SU-DHL-6 (cell line): ENCODE results near the gene LVRN.

ENCODE experiments used
- H2AFZ ChIP-seq: fragments of 200-600 bp; sonication (generic); 2 replicates; pipeline ENCODE4 v1.6.1; 2014; ENCODE audit warnings: low read depth, mild to moderate bottlenecking, moderate library complexity, mixed read lengths, antibody characterized with exemption, low read length; ENCODE audit not compliant: severe bottlenecking
- H3F3A ChIP-seq: fragments of 200-600 bp; shearing (Covaris generic); 2 replicates; pipeline ENCODE4 v1.6.0; 2016; ENCODE audit warnings: antibody characterized with exemption, mild to moderate bottlenecking; ENCODE audit not compliant: insufficient read depth
- H3K27ac ChIP-seq: fragments of 200-600 bp; sonication (generic); 2 replicates; pipeline ENCODE4 v1.5.1; 2016; ENCODE audit warnings: low read depth, mild to moderate bottlenecking, low read length, moderate library complexity, mixed read lengths
- H3K27me3 ChIP-seq: fragments of 200-600 bp; sonication (generic), shearing (Covaris generic); 2 replicates; pipeline ENCODE4 v1.6.0; 2014; ENCODE audit warnings: mild to moderate bottlenecking, low read length
- H3K36me3 ChIP-seq: fragments of 200-600 bp; sonication (generic); 2 replicates; pipeline ENCODE4 v1.6.1; 2014; ENCODE audit warnings: mild to moderate bottlenecking, low read length, mixed read lengths
- H3K4me2 ChIP-seq: fragments of 300-600, 200-600 bp; shearing (Covaris generic), sonication (generic); 2 replicates; pipeline ENCODE4 v1.6.0; 2014; ENCODE audit warnings: low read length, low read depth, mild to moderate bottlenecking; ENCODE audit not compliant: poor library complexity, severe bottlenecking
- H3K4me3 ChIP-seq: fragments of 200-600 bp; sonication (generic); 2 replicates; pipeline ENCODE4 v1.5.1; 2014; ENCODE audit warnings: antibody characterized with exemption, low read length, mild to moderate bottlenecking, mixed read lengths; ENCODE audit not compliant: insufficient read depth, poor library complexity, severe bottlenecking
- H3K79me2 ChIP-seq: fragments of 200-600 bp; sonication (generic); 2 replicates; pipeline ENCODE4 v1.6.1; 2014; ENCODE audit warnings: mild to moderate bottlenecking, low read length, moderate library complexity; ENCODE audit not compliant: insufficient read depth
- H3K9ac ChIP-seq: fragments of 200-600 bp; sonication (generic); 2 replicates; pipeline ENCODE4 v1.7.0; 2014; ENCODE audit warnings: mild to moderate bottlenecking, low read length
- H3K9me2 ChIP-seq: fragments of 200-600 bp; sonication (generic); replicated peaks from 2 replicates; pipeline ENCODE4 v1.6.1; 2014; ENCODE audit warnings: low read length; ENCODE audit not compliant: insufficient read depth
- H3K9me3 ChIP-seq: fragments of 200-600 bp; sonication (generic); 2 replicates; pipeline ENCODE4 v1.6.1; 2014; ENCODE audit warnings: low read length, mixed read lengths; ENCODE audit not compliant: insufficient read depth
- H4K20me1 ChIP-seq: fragments of 200-600 bp; sonication (generic); 2 replicates; pipeline ENCODE4 v1.6.1; 2014; ENCODE audit warnings: low read depth, mild to moderate bottlenecking, antibody characterized with exemption, low read length, moderate library complexity, mixed read lengths
- CTCF ChIP-seq: fragments of 200-600 bp; sonication (generic); IDR thresholded peaks from one replicate; pipeline ENCODE4 v1.5.1; 2017; ENCODE audit warnings: antibody characterized with exemption, mild to moderate bottlenecking, low read length, moderate library complexity; ENCODE audit not compliant: insufficient read depth, poor library complexity, severe bottlenecking
- EZH2phosphoT487 ChIP-seq: fragments of 200-600 bp; sonication (generic), shearing (Covaris generic); conservative IDR thresholded peaks from 2 replicates; pipeline ENCODE4 v1.6.1; 2018; ENCODE audit warnings: mild to moderate bottlenecking, antibody characterized with exemption, low read length, moderate library complexity, mixed read lengths

Gene LVRN

GRCh38 chr5:116042375-116042774 lies 80.1 kb downstream of the LVRN start:
- Histone ChIP-seq H2AFZ (no peak overlapping the region), H3F3A (no peaks in the 10 kb centered on the region)
- no peak for TF ChIP-seq CTCF
- no peak for TF ChIP-seq EZH2phosphoT487

GRCh38 chr5:116044073-116044472 lies 81.8 kb downstream of the LVRN start:
- no peaks in the 10 kb centered on the region for H3F3A ChIP-seq
- H3K9ac ChIP-seq = no peak overlapping the region
- H3K4me2 ChIP-seq = no peak overlapping the region
- H4K20me1 ChIP-seq = no peaks in the 10 kb centered on the region
- no peak overlapping the region for H2AFZ ChIP-seq
- no peak overlapping the region for H3K4me3 ChIP-seq
- no peak for TF ChIP-seq EZH2phosphoT487
- TF ChIP-seq CTCF = no peak
- H3K27ac ChIP-seq = no peak overlapping the region
- H3K36me3 ChIP-seq = no peaks in the 10 kb centered on the region
- no peaks in the 10 kb centered on the region for H3K27me3 ChIP-seq
- H3K9me3 ChIP-seq = no peaks in the 10 kb centered on the region
- H3K9me2 ChIP-seq = no peaks in the 10 kb centered on the region
- H3K79me2 ChIP-seq = no peaks in the 10 kb centered on the region

More at GRCh38 chr5:116042375-116042774, 80.1 kb downstream of the LVRN start:
- Histone ChIP-seq H3K79me2 (no peaks in the 10 kb centered on the region), H3K4me3 (no peak overlapping the region), H3K9me3 (no peaks in the 10 kb centered on the region), H3K9ac (no peak overlapping the region), H3K27ac (no peak overlapping the region), H4K20me1 (no peaks in the 10 kb centered on the region), H3K27me3 (no peaks in the 10 kb centered on the region), H3K4me2 (no peak overlapping the region), H3K36me3 (no peaks in the 10 kb centered on the region), H3K9me2 (no peaks in the 10 kb centered on the region)

GRCh38 chr5:116045821-116046220 lies 83.5 kb downstream of the LVRN start:
- Histone ChIP-seq H3K4me2 (no peak overlapping the region), H4K20me1 (no peaks in the 10 kb centered on the region), H3K9me3 (no peaks in the 10 kb centered on the region)

GRCh38 chr5:116046261-116046660 lies 84.0 kb downstream of the LVRN start:
- TF ChIP-seq EZH2phosphoT487 (no peak), CTCF (no peak)
- Histone ChIP-seq H4K20me1 (no peaks in the 10 kb centered on the region), H3K27me3 (no peaks in the 10 kb centered on the region), H3K79me2 (no peaks in the 10 kb centered on the region), H3F3A (no peaks in the 10 kb centered on the region), H3K27ac (no peak overlapping the region), H3K36me3 (no peaks in the 10 kb centered on the region), H3K9ac (no peak overlapping the region), H3K4me3 (no peak overlapping the region), H2AFZ (no peak overlapping the region), H3K9me3 (no peaks in the 10 kb centered on the region), H3K9me2 (no peaks in the 10 kb centered on the region), H3K4me2 (no peak overlapping the region)

More at GRCh38 chr5:116045821-116046220, 83.5 kb downstream of the LVRN start:
- Histone ChIP-seq H3K9me2 (no peaks in the 10 kb centered on the region), H3F3A (no peaks in the 10 kb centered on the region), H3K9ac (no peak overlapping the region), H3K79me2 (no peaks in the 10 kb centered on the region), H2AFZ (no peak overlapping the region), H3K27ac (no peak overlapping the region), H3K27me3 (no peaks in the 10 kb centered on the region), H3K36me3 (no peaks in the 10 kb centered on the region), H3K4me3 (no peak overlapping the region)
- no peak for TF ChIP-seq EZH2phosphoT487
